Measurements from ENCODE around the gene LMBR1.
"Not testable (repeated sequence)": the region's sequence is repeated elsewhere in the genome, so short reads cannot be mapped to it uniquely, and the experiment has no call there.

LMBR1 gene

GRCh38 chr7:156829669-156830336, 63.2 kb downstream of the LMBR1 start:
- H3K9ac ChIP-seq (ENCODE audit: low read length in 2 of 2) = no peak overlapping the region
- H3K27ac ChIP-seq (ENCODE audit: low read length) = no peak overlapping the region
- no peaks in the 10 kb centered on the region for H3K4me1 ChIP-seq (ENCODE audit: control insufficient read depth, insufficient read depth, low read length)
- H3K27me3 ChIP-seq (ENCODE audit: control insufficient read depth in 1 of 2, insufficient read depth in 2 of 2, low read length in 2 of 2) = no peaks in the 10 kb centered on the region
- H3K9me3 ChIP-seq (ENCODE audit: control insufficient read depth in 2 of 2, low read length in 2 of 2) = no peaks in the 10 kb centered on the region
- H3K36me3 ChIP-seq (ENCODE audit: control insufficient read depth in 2 of 2, insufficient read depth in 2 of 2, low read length in 2 of 2) = peaks cover 4 to 9% of the 10 kb centered on the region in 2 donors
- H3K4me3 ChIP-seq (ENCODE audit: low read length in 2 of 2) = no peak overlapping the region

- Histone ChIP-seq H3K4me1 (ENCODE audit: control insufficient read depth, insufficient read depth, low read length) (no peaks in the 10 kb centered on the region), H3K27ac (ENCODE audit: low read length) (no peak overlapping the region), H3K9ac (ENCODE audit: low read length in 2 of 2) (no peak overlapping the region), H3K27me3 (ENCODE audit: control insufficient read depth in 1 of 2, insufficient read depth in 2 of 2, low read length in 2 of 2) (no peaks in the 10 kb centered on the region), H3K36me3 (ENCODE audit: control insufficient read depth in 2 of 2, insufficient read depth in 2 of 2, low read length in 2 of 2) (peaks cover 4 to 8% of the 10 kb centered on the region in 2 donors), H3K9me3 (ENCODE audit: control insufficient read depth in 2 of 2, low read length in 2 of 2) (no peaks in the 10 kb centered on the region), H3K4me3 (ENCODE audit: low read length in 2 of 2) (no peak overlapping the region)
Observed at GRCh38 chr7:156827587-156828203, 65.3 kb downstream of the LMBR1 start.

DNA sequence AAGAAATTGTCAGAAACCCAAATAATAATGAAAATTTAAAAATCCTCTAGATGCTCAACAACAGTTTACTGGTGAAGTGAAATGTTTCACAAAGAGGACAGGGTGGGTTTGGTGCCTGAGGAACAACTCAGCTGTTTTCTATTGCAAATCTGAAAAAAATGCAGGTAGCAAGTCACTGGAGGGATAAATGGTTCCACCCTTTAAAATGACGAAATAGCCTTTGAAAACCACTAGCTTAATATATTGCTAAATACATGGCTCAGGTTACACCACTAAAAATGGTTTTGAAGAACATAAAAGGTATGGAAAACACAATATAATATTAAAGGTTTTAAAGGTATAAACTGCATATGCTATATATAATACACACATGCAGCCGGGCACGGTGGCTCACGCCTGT, 69.5 kb downstream of the LMBR1 start:
- Histone ChIP-seq H3K27ac (ENCODE audit: low read length) (no peak overlapping the region), H3K9me3 (ENCODE audit: control insufficient read depth in 2 of 2, low read length in 2 of 2) (no peaks in the 10 kb centered on the region), H3K27me3 (ENCODE audit: control insufficient read depth in 1 of 2, insufficient read depth in 2 of 2, low read length in 2 of 2) (no peaks in the 10 kb centered on the region), H3K36me3 (ENCODE audit: control insufficient read depth in 2 of 2, insufficient read depth in 2 of 2, low read length in 2 of 2) (peaks cover 0 to 4% of the 10 kb centered on the region in 2 donors), H3K4me3 (ENCODE audit: low read length in 2 of 2) (no peak overlapping the region), H3K9ac (ENCODE audit: low read length in 2 of 2) (no peak overlapping the region), H3K4me1 (ENCODE audit: control insufficient read depth, insufficient read depth, low read length) (no peaks in the 10 kb centered on the region)

- H3K9ac ChIP-seq (ENCODE audit: low read length in 2 of 2) = no peak overlapping the region
- H3K27ac ChIP-seq (ENCODE audit: low read length) = no peak overlapping the region
- no peaks in the 10 kb centered on the region for H3K9me3 ChIP-seq (ENCODE audit: control insufficient read depth in 2 of 2, low read length in 2 of 2)
- H3K4me3 ChIP-seq (ENCODE audit: low read length in 2 of 2) = no peak overlapping the region
- H3K36me3 ChIP-seq (ENCODE audit: control insufficient read depth in 2 of 2, insufficient read depth in 2 of 2, low read length in 2 of 2) = peaks cover 0 to 4% of the 10 kb centered on the region in 2 donors
- H3K4me1 ChIP-seq (ENCODE audit: control insufficient read depth, insufficient read depth, low read length) = no peaks in the 10 kb centered on the region
- no peaks in the 10 kb centered on the region for H3K27me3 ChIP-seq (ENCODE audit: control insufficient read depth in 1 of 2, insufficient read depth in 2 of 2, low read length in 2 of 2)
Observed at GRCh38 chr7:156820445-156821063, 72.4 kb downstream of the LMBR1 start.

DNA sequence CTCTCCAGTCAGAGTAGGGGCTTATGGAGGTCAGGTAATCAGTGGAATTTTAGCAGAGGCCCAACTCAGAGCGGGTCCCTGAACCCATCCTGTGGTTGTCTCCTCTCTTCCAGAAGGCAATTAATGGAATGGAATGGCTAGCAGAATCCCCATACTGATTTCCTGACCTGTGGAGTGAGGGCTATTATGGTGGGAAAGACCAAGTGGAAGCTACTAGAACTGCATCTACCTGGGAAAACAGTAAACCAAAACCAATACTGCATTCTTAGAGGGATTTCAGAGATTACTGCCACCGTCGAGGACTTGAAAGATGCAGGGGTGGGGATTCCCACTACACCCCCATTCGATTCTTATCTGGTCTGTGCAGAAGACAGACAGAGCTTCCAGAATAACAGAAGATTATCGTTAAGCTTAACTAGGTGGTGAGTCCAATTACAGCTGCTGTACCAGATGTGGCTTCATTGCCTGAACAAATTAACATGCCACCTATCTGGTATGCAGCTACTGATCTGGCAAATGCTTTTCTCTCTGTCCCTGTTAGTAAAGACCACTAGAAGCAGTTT, 73.2 kb downstream of the LMBR1 start:
- Histone ChIP-seq H3K27ac (ENCODE audit: low read length) (no peak overlapping the region), H3K4me3 (ENCODE audit: low read length in 2 of 2) (no peak overlapping the region), H3K9me3 (ENCODE audit: control insufficient read depth in 2 of 2, low read length in 2 of 2) (no peaks in the 10 kb centered on the region), H3K4me1 (ENCODE audit: control insufficient read depth, insufficient read depth, low read length) (no peaks in the 10 kb centered on the region), H3K27me3 (ENCODE audit: control insufficient read depth in 1 of 2, insufficient read depth in 2 of 2, low read length in 2 of 2) (no peaks in the 10 kb centered on the region), H3K36me3 (ENCODE audit: control insufficient read depth in 2 of 2, insufficient read depth in 2 of 2, low read length in 2 of 2) (peaks cover 0 to 4% of the 10 kb centered on the region in 2 donors), H3K9ac (ENCODE audit: low read length in 2 of 2) (no peak overlapping the region)

- H3K27ac ChIP-seq (ENCODE audit: low read length) = no peak overlapping the region
- no peaks in the 10 kb centered on the region for H3K9me3 ChIP-seq (ENCODE audit: control insufficient read depth in 2 of 2, low read length in 2 of 2)
- peaks cover 0 to 4% of the 10 kb centered on the region in 2 donors for H3K36me3 ChIP-seq (ENCODE audit: control insufficient read depth in 2 of 2, insufficient read depth in 2 of 2, low read length in 2 of 2)
Observed at GRCh38 chr7:156818133-156818532, 74.8 kb downstream of the LMBR1 start.

DNA sequence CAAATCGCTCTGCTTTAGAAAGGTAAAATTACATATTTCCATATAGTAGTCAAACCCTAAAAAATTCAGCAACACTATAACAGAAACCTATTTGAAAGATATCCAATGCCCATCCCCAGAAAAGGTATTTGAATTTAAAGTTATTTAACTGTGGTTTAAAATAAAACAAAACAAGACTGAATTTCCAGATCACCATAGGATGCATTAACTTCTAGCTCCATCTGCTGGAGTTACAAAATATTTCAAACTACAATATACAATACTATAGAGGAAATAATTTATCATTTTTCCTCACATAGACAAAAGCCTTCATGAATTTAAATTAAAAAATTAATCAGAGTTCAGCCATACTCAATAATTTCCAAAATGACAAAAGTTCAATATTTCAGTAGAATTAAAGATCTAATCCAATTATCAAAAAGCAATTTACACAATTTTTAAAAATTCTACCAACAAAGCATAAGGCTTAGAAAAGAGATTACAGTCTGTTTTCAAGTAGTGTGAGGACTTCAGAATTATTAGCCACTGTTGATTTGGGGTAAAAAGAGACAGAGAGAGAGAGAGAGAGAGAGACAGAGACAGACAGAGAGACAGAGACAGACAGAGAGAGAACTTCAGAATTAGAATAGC, 75.9 kb downstream of the LMBR1 start:
- Histone ChIP-seq H3K27ac (ENCODE audit: low read length) (no peak overlapping the region), H3K9ac (ENCODE audit: low read length in 2 of 2) (no peak overlapping the region), H3K9me3 (ENCODE audit: control insufficient read depth in 2 of 2, low read length in 2 of 2) (no peaks in the 10 kb centered on the region), H3K4me1 (ENCODE audit: control insufficient read depth, insufficient read depth, low read length) (no peaks in the 10 kb centered on the region), H3K4me3 (ENCODE audit: low read length in 2 of 2) (no peak overlapping the region), H3K36me3 (ENCODE audit: control insufficient read depth in 2 of 2, insufficient read depth in 2 of 2, low read length in 2 of 2) (peaks cover under 1 to 7% of the 10 kb centered on the region in 2 donors), H3K27me3 (ENCODE audit: control insufficient read depth in 1 of 2, insufficient read depth in 2 of 2, low read length in 2 of 2) (no peaks in the 10 kb centered on the region)

More at GRCh38 chr7:156818133-156818532, 74.8 kb downstream of the LMBR1 start:
- Histone ChIP-seq H3K4me3 (ENCODE audit: low read length in 2 of 2) (no peak overlapping the region), H3K9ac (ENCODE audit: low read length in 2 of 2) (no peak overlapping the region), H3K27me3 (ENCODE audit: control insufficient read depth in 1 of 2, insufficient read depth in 2 of 2, low read length in 2 of 2) (no peaks in the 10 kb centered on the region), H3K4me1 (ENCODE audit: control insufficient read depth, insufficient read depth, low read length) (no peaks in the 10 kb centered on the region)

DNA sequence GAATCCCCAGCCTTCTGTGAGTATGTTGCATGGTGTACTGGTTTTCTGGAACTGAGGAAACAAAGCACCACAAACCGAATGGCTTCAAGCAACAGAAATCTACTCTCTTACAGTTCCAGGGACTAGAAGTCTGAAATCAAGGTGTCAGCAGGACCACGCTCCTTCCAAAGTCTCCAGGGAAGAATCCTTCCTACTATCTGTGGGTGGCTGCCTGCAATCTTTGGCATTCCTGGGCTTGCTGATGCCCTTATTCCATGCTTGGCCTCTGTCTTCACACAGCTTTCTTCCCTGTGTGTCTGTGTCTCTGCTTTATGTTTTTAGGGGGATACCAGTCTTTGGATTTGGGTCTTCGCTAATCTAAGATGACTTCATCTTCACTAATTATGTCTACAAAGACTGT, 81.3 kb downstream of the LMBR1 start:
- H3K27ac ChIP-seq (ENCODE audit: low read length) = no peak overlapping the region

GRCh38 chr7:156803656-156804055, 89.3 kb downstream of the LMBR1 start:
- not testable (repeated sequence) for H3K9ac ChIP-seq (ENCODE audit: low read length in 2 of 2); H3K36me3 ChIP-seq (ENCODE audit: control insufficient read depth in 2 of 2, insufficient read depth in 2 of 2, low read length in 2 of 2); H3K9me3 ChIP-seq (ENCODE audit: control insufficient read depth in 2 of 2, low read length in 2 of 2); H3K4me1 ChIP-seq (ENCODE audit: control insufficient read depth, insufficient read depth, low read length); H3K4me3 ChIP-seq (ENCODE audit: low read length in 2 of 2); H3K27ac ChIP-seq (ENCODE audit: low read length); H3K27me3 ChIP-seq (ENCODE audit: control insufficient read depth in 1 of 2, insufficient read depth in 2 of 2, low read length in 2 of 2)

More for the DNA sequence above, 81.3 kb downstream of the LMBR1 start:
- Histone ChIP-seq H3K27me3 (ENCODE audit: control insufficient read depth in 1 of 2, insufficient read depth in 2 of 2, low read length in 2 of 2) (no peaks in the 10 kb centered on the region), H3K36me3 (ENCODE audit: control insufficient read depth in 2 of 2, insufficient read depth in 2 of 2, low read length in 2 of 2) (peaks cover 5 to 7% of the 10 kb centered on the region in 2 donors), H3K9me3 (ENCODE audit: control insufficient read depth in 2 of 2, low read length in 2 of 2) (no peaks in the 10 kb centered on the region), H3K4me3 (ENCODE audit: low read length in 2 of 2) (no peak overlapping the region), H3K9ac (ENCODE audit: low read length in 2 of 2) (no peak overlapping the region), H3K4me1 (ENCODE audit: control insufficient read depth, insufficient read depth, low read length) (no peaks in the 10 kb centered on the region)

DNA sequence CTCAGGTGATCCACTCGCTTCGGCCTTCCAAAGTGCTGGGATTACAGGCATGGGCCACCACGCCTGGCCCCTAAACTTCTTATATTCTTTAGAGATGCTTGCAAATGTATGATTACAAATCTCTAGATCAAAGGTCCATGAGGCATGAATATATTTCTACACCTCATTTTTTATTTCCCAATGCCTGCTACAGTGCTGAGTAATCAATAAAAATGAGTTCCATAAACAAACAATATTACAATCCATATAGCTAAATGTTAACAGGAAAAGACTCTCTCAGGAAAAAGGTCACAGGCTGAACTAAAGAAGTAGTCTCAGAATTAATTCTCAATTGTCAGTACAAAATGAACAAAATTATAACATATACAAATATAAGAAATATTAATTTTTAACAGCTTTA, 90.8 kb downstream of the LMBR1 start:
- Histone ChIP-seq H3K27me3 (ENCODE audit: control insufficient read depth in 1 of 2, insufficient read depth in 2 of 2, low read length in 2 of 2) (no peaks in the 10 kb centered on the region), H3K27ac (ENCODE audit: low read length) (no peak overlapping the region), H3K4me3 (ENCODE audit: low read length in 2 of 2) (no peak overlapping the region), H3K9me3 (ENCODE audit: control insufficient read depth in 2 of 2, low read length in 2 of 2) (no peaks in the 10 kb centered on the region), H3K36me3 (ENCODE audit: control insufficient read depth in 2 of 2, insufficient read depth in 2 of 2, low read length in 2 of 2) (peaks cover 0 to 4% of the 10 kb centered on the region in 2 donors), H3K9ac (ENCODE audit: low read length in 2 of 2) (no peak overlapping the region), H3K4me1 (ENCODE audit: control insufficient read depth, insufficient read depth, low read length) (no peaks in the 10 kb centered on the region)

All from stomach smooth muscle (tissue), 2 donors.